GM12873 (cell line): ENCODE measurements around the gene HOXA5.
A peak's percentile ranks its signal among the peaks of the same experiment; 100 is the strongest.

ENCODE experiments used
- CTCF ChIP-seq: IDR thresholded peaks from 2 replicates; pipeline ENCODE4 v1.5.1; 2012; ENCODE audit warnings: low read depth, mild to moderate bottlenecking, moderate library complexity, low read length, control low read depth; ENCODE audit not compliant: insufficient read depth; ENCODE audit errors: missing control alignments

HOXA5 gene

DNA sequence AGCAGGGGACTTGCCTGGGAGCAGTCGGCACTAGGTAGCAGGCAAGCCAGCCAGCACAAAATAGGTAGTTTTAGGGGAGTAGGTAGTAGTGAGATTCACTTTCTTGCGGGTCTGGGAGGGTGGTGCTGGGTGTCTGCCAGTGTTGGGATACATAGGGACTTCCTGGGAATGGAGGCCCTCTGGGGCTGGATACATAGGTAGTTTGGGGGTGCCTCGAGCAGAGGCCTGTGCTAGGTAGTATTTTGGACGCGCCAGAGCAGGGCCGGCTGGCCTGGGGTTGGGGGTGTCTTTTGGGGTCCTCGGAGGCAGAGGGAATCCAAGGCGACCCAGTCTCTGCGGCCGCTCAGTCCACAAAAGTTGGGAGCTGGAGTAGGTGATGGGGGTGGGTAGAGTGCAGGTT lies 10.9 kb upstream of the HOXA5 start:
- TF ChIP-seq CTCF = no peak

- no peak for TF ChIP-seq CTCF
Measured at GRCh38 chr7:27153526-27153925, 10.0 kb upstream of the HOXA5 start.

- no peak for TF ChIP-seq CTCF
Measured at GRCh38 chr7:27152816-27153442, 9.4 kb upstream of the HOXA5 start.

GRCh38 chr7:27151931-27152815 lies 8.7 kb upstream of the HOXA5 start, which contains the start of gene HOXA3:
TSS of gene HOXA3 (minus strand) at chr7:27152583. CDS start at chr7:27110640, 41,943 bp downstream.
- TF ChIP-seq CTCF = no peak

DNA sequence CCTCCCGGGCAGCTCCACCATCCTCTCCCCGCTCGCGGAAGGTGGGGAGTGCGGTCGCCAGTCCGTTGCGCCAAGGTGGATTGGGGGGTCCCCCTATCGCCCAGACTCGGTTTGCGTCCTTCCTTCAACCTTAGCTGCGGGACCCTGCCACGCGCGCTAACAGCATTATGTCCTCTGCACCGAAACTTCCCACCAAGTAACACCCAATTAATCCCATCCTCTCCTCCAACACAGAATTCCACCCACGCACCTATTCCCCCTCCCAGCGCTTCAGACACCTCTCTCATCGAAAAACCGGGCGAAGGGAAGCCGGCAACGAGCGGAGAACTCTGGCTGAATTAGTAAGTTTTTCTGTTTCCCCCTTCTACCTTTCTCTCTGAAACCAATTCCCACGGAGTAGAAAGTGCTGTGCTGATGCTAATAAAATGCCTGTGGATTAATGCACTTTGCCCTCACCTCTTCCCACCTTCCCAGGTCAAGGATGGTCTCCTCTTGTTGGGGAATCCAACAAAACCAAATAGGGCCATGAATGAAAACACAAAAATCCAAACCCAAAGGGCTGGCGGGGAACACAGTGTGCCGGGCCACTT lies 8.0 kb upstream of the HOXA5 start:
- no peak for TF ChIP-seq CTCF

DNA sequence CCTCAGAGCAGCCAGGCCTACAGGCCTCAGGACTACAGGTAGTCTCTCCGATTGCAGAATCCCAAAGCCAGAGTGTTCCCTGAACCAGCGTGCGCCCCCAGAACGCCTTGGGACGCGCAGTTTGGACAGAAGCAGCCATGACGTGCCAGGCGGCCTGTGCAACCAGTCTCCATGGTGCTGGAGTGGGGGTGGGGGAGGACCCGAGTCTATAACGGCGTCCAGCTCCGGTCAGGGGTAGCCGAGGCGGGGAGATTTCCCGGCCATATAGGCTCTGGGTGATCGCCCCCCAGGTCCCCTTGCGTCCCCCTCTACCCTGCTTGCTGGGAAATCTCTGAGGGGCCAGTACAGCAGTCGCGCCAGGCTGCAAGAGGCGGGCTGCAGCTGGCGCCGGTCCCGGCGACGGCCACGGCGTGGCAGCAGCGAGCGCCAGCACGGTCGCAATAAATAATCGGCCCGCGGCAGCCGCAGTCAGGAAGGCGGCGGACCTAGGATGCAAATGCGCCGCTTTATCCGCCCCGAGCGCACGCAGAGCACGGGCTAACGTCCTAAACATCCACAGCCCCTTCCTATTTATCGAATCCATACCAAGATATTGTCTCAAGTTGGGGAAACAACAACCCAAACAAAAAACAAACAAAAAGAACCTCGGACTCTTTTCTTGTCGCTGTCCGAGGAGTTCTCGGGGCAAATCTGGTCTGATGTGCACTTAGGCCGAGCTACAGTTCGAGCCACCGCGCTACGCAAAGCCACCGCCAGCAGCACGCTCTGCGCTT lies 7.3 kb upstream of the HOXA5 start:
- peak; percentile 80 for TF ChIP-seq CTCF
